Neutrophil (primary cell): ENCODE measurements around the gene GPR39.

Experiments used
- H3K27ac ChIP-seq: fragments of 200-600 bp; sonication (generic); 2 replicates; pipeline ENCODE4 v1.5.1; 2016; ENCODE audit warnings: mild to moderate bottlenecking, moderate library complexity
- H3K27me3 ChIP-seq: fragments of 200-600 bp; sonication (generic); 2 replicates; pipeline ENCODE4 v1.6.0; 2016; ENCODE audit warnings: mild to moderate bottlenecking
- H3K36me3 ChIP-seq: fragments of 200-600 bp; sonication (generic); 2 replicates; pipeline ENCODE4 v1.5.1; 2017
- H3K4me1 ChIP-seq, 2 experiments: fragments of 200-600 bp in 1 of 2; sonication (generic) in 1 of 2; 1 replicate in 1 of 2; 2 replicates in 1 of 2; pipeline versions ENCODE4 v1.5.1 to v1.6.1; 2013 to 2016; ENCODE audit warnings: low read depth in 1 of 2, low read length in 1 of 2, mild to moderate bottlenecking in 1 of 2, moderate library complexity in 1 of 2; ENCODE audit not compliant: control insufficient read depth in 1 of 2, insufficient read depth in 1 of 2
- H3K4me3 ChIP-seq, 2 experiments: fragments of 200-600 bp in 1 of 2; sonication (generic) in 1 of 2; 1 replicate in 1 of 2; 2 replicates in 1 of 2; pipeline ENCODE4 v1.5.1; 2013 to 2016; ENCODE audit warnings: low read depth in 1 of 2, low read length in 1 of 2, mild to moderate bottlenecking in 1 of 2, moderate library complexity in 1 of 2
- H3K9me3 ChIP-seq: fragments of 200-600 bp; sonication (generic); 2 replicates; pipeline ENCODE4 v1.5.1; 2016
- CTCF ChIP-seq: fragments of 200-600 bp; sonication (generic); IDR thresholded peaks from 2 replicates; pipeline ENCODE4 v1.5.1; 2016; ENCODE audit warnings: antibody characterized with exemption

The GPR39 gene

GRCh38 chr2:132584976-132585817, 168.6 kb downstream of the GPR39 start:
- Histone ChIP-seq H3K27ac (no peak overlapping the region), H3K9me3 (no peaks in the 10 kb centered on the region), H3K4me3 (no peak overlapping the region), H3K4me1 (no peaks in the 10 kb centered on the region), H3K36me3 (no peaks in the 10 kb centered on the region), H3K27me3 (no peaks in the 10 kb centered on the region)
- no peak for TF ChIP-seq CTCF

GRCh38 chr2:132586101-132586511, 169.5 kb downstream of the GPR39 start:
- H3K36me3 ChIP-seq = no peaks in the 10 kb centered on the region
- no peaks in the 10 kb centered on the region for H3K9me3 ChIP-seq
- no peak for TF ChIP-seq CTCF
- no peak overlapping the region for H3K4me3 ChIP-seq
- no peaks in the 10 kb centered on the region for H3K27me3 ChIP-seq
- no peaks in the 10 kb centered on the region for H3K4me1 ChIP-seq
- H3K27ac ChIP-seq = no peak overlapping the region

- Histone ChIP-seq H3K4me3 (no peak overlapping the region), H3K4me1 (no peaks in the 10 kb centered on the region), H3K27ac (no peak overlapping the region), H3K9me3 (no peaks in the 10 kb centered on the region), H3K36me3 (no peaks in the 10 kb centered on the region), H3K27me3 (no peaks in the 10 kb centered on the region)
- no peak for TF ChIP-seq CTCF
These were observed 170.2 kb downstream of the GPR39 start for GRCh38 chr2:132586835-132587234.

- Histone ChIP-seq H3K4me3 (no peak overlapping the region), H3K27ac (no peak overlapping the region), H3K9me3 (no peaks in the 10 kb centered on the region), H3K36me3 (no peaks in the 10 kb centered on the region), H3K27me3 (no peaks in the 10 kb centered on the region), H3K4me1 (no peaks in the 10 kb centered on the region)
- no peak for TF ChIP-seq CTCF
These were observed 172.0 kb downstream of the GPR39 start for GRCh38 chr2:132588576-132588975.

GRCh38 chr2:132589111-132589830, 172.7 kb downstream of the GPR39 start:
- Histone ChIP-seq H3K9me3 (no peaks in the 10 kb centered on the region), H3K27me3 (no peaks in the 10 kb centered on the region), H3K27ac (no peak overlapping the region), H3K36me3 (no peaks in the 10 kb centered on the region), H3K4me3 (no peak overlapping the region), H3K4me1 (no peaks in the 10 kb centered on the region)
- TF ChIP-seq CTCF = no peak
